Left colon (tissue), 2 donors: Measurements from ENCODE around the gene SOD1. TPM values are rescaled to one million over a fixed set of nuclear protein-coding genes. Genes with fewer than 3 reads are reported as not detected.
"Not testable (repeated sequence)": the region's sequence is repeated elsewhere in the genome, so short reads cannot be mapped to it uniquely, and the experiment has no call there.

ENCODE experiments used
- ATAC-seq: fragments of 200-7000 bp; cut with Tn5 transposase; one replicate; pipeline ENCODE4 v1.9.1; 2020; ENCODE audit warnings: mild to moderate bottlenecking, moderate library complexity
- DNase-seq, 2 donors: peaks; one replicate each; pipeline ENCODE4 v3.0.0-alpha.2; 2020
- intact Hi-C, 2 donors: fragments of 100-400 bp; cut with DNase I in 1 of 2; cut with micrococcal nuclease in 1 of 2; formaldehyde crosslinking; loops; one replicate each; pipeline versions ENCODE4 v1.11.2 to v1.14.0; 2022; cut with DNase I, micrococcal nuclease
- long read RNA-seq: library from polyadenylated mRNA; unstranded; transcript quantifications from one replicate; pipeline ENCODE4 v2.0.0, GENCODE V29; 2021
- total RNA-seq, 2 donors: library from RNA; stranded (reverse); fragmentation: NEBNext Ultra II Directional; extraction: Animal tissue kit (Norgen Biotek cat#: 25700); gene quantifications; one replicate each; pipeline ENCODE4 v1.2.1, GENCODE V29; 2021
- donor health status: DM: no; HTN: no; CAD: no.
- donor health status: DM: yes; HTN: yes; CAD: no.

Gene SOD1
- 100 to 1,000 TPM; 274 to 339 TPM for total RNA-seq
- long read RNA-seq, transcript SOD1-201 (5 exons, 966 nt): major isoform, 175 of 192 reads
- long read RNA-seq, partial matches to known transcripts: 6 of 192 reads
- long read RNA-seq, other reads (novel, unspliced or antisense): 9 of 192 reads

DNA sequence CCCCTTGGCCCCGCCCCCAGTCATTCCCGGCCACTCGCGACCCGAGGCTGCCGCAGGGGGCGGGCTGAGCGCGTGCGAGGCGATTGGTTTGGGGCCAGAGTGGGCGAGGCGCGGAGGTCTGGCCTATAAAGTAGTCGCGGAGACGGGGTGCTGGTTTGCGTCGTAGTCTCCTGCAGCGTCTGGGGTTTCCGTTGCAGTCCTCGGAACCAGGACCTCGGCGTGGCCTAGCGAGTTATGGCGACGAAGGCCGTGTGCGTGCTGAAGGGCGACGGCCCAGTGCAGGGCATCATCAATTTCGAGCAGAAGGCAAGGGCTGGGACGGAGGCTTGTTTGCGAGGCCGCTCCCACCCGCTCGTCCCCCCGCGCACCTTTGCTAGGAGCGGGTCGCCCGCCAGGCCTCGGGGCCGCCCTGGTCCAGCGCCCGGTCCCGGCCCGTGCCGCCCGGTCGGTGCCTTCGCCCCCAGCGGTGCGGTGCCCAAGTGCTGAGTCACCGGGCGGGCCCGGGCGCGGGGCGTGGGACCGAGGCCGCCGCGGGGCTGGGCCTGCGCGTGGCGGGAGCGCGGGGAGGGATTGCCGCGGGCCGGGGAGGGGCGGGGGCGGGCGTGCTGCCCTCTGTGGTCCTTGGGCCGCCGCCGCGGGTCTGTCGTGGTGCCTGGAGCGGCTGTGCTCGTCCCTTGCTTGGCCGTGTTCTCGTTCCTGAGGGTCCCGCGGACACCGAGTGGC lies at the start of gene SOD1:
Gene SOD1, plus strand, starts transcription at position 158 of the 723 bp plus-strand sequence. Its CDS starts 77 bp downstream, at position 235.
- peak; percentile 84 for ATAC-seq
- intact Hi-C loops: no loop called here
- peak; percentile 96 to 97 for DNase-seq

DNA sequence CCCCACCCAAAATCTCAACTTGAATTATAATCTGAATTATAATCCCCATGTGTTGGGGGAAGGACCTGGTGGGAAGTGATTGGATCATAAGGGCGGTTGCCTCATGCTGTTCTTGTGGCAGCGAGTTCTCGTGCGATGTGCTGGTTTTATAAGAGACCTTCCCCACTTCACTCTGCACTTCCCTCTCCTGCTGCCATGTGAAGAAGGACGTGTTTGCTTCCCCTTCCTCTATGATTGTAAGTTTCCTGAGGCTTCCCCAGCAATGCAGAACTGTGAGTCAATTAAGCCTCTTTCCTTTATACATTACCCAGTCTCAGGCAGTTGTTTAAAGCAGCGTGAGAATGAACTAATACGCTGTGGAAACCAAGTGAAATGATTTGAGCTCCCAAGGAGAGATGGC lies 48.0 kb upstream of the SOD1 start:
- intact Hi-C loops: no loop called here
- DNase-seq (no peak), ATAC-seq (no peak)

- no peak for ATAC-seq
- intact Hi-C loops: no loop called here
These were observed 46.4 kb upstream of the SOD1 start for GRCh38 chr21:31612894-31613785.

GRCh38 chr21:31614705-31615104 lies 44.8 kb upstream of the SOD1 start:
- DNase-seq (no peak), ATAC-seq (no peak)
- intact Hi-C loops: no loop called here

More at GRCh38 chr21:31612894-31613785, 46.4 kb upstream of the SOD1 start:
- DNase-seq: peak in 1 of 2 donors; percentile 9

GRCh38 chr21:31616216-31616615 lies 43.3 kb upstream of the SOD1 start:
- intact Hi-C loops: no loop called here
- ATAC-seq: no peak

GRCh38 chr21:31618696-31619430 lies 40.6 kb upstream of the SOD1 start:
- intact Hi-C loops: no loop called here
- DNase-seq (no peak), ATAC-seq (no peak)

More at GRCh38 chr21:31616216-31616615, 43.3 kb upstream of the SOD1 start:
- no peak for DNase-seq

DNA sequence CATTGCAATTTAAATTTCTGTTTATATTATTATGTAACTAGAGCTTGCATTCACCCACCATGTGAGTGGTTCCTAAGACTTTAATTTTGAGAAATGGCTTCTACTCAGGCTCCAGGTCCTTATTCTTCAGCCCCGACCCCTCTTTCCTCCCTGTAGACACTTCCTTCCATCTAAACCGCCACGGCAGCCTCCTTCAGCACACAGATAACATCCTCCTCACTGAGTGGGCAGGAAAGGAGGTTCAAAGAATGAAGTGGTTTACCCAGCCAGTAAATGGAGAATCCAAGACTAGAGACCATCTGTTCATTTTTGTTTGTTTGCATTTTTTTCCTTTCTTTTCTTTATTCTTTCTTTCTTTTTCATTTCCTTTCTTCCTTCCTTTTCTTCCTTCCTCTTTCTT lies 37.1 kb upstream of the SOD1 start:
- intact Hi-C loops: no loop called here
- DNase-seq (no peak), ATAC-seq (no peak)

DNA sequence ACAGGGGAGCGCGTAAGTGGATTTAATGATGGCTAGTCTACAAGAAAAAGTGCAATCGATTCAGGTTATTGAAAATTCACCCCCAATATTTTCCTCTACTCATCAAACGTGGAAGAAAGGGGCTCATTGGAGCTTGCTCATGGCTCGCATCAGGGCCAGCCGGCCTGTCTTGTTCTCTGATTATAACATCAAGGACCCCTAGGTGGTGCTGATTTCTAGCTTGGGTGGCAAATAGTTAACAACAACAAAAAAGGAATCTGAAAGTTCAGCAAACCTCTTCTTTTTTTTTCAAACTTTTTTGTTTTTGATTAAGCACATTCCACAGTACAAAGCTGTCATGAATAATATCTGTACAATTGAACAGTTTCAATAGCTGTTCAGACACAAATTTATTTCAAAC lies 35.8 kb upstream of the SOD1 start:
- DNase-seq (no peak), ATAC-seq (no peak)
- intact Hi-C loops: no loop called here

DNA sequence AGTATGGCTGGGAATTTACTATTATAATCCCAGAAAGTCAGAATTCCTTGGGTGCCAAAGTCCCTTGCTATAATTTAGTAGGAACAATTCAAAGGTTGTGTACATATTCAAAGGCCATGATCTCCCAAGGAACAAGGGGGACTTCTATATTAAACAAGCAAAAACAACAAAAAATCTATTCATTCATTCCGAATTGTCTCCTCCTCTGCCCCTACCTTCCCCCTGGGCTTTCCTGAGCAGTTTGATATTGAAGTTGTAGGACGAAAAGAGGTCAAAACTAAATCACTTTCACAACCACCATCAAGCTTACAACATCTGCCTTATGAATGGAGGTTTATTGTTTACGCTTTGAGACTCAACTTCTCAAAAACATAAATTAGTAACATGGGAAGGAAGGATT lies 35.3 kb upstream of the SOD1 start:
- ATAC-seq (no peak), DNase-seq (no peak)
- intact Hi-C loops: no loop called here

DNA sequence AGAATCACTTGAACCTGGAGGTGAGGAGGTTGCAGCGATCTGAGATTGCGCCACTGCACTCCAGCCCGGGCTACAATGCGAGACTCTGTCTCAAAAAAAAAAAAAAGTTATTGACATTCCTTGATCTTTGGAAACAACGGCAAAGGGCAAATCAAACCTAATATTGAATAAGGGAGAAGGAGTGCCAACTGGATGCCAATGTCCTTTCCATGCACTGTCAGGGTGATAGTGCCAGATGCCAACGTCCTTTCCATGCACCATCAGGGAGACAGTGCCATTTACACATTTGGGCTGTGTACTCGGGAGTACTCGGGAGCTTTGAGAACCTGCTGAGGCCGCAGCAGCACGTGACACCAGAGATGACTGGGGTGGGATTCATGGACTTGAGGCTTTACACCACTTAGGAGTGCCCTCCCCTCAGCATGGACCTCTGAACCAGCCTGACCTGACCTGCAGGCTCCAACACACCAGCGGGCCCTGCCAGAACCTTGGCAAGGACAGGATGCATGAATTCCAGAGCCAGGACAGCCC lies 34.5 kb upstream of the SOD1 start:
- intact Hi-C loops: no loop called here
- ATAC-seq (no peak), DNase-seq (no peak)

GRCh38 chr21:31629972-31630711 lies 29.4 kb upstream of the SOD1 start:
- intact Hi-C loops: no loop called here
- no peak for ATAC-seq
- DNase-seq: no peak

DNA sequence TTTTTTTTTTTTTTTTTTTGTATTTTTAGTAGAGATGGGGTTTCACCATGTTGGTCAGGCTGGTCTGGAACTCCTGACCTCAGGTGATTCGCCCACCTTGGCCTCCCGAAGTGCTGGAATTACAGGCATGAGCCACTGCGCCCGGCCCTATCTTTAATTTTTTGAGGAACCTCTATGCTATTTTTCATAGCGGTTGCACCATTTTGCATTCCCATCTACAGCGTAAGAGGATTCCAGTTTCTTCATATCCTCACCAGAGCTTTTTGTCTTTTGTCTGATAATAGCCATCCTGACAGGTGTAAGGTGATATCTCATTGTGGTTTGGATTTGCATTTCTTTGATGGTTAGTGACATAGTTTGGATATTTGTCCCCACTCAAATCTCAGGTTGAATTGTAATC lies 27.6 kb upstream of the SOD1 start:
- ATAC-seq, intact Hi-C loops, DNase-seq: not testable (repeated sequence)

DNA sequence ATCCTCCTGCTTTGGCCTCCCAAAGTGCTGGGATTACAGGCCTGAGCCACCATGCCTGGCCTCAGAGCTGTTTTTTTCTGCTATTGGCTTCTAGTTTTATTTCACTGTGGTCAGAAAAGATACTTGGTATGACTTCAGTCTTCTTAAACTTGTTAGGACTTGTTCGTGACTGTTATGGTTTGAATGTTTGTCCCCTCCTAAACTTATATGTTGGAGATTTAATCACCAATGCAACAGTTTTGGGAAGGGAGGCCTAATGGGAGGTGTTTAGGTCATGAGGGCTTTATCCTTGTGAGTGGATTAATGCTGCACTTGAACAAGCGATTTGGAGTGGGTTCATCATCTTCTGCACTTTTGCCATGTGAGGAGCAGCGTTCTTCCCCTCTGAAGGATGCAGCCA lies 24.5 kb upstream of the SOD1 start:
- intact Hi-C loops: no loop called here
- DNase-seq: no peak
- ATAC-seq: no peak

DNA sequence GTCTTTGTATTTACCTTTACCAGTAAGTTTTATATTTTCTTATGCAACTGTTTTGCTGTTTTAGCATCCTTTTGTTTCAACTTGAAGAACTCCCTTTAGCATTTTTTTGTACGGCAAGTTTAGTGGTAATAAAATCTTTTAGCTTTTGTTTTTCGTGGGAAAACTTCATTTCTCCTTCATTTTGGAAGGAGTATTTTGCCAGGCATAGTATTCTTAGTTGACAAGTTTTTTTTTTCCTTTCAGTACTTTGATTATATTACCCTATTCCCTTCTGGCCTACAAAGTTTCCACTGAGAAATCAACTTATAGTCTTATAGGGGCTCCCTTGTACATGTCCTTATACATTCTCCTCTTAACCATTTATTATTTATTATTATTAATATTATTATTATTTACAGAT lies 22.6 kb upstream of the SOD1 start:
- DNase-seq (no peak), ATAC-seq (no peak)
- intact Hi-C loops: no loop called here

DNA sequence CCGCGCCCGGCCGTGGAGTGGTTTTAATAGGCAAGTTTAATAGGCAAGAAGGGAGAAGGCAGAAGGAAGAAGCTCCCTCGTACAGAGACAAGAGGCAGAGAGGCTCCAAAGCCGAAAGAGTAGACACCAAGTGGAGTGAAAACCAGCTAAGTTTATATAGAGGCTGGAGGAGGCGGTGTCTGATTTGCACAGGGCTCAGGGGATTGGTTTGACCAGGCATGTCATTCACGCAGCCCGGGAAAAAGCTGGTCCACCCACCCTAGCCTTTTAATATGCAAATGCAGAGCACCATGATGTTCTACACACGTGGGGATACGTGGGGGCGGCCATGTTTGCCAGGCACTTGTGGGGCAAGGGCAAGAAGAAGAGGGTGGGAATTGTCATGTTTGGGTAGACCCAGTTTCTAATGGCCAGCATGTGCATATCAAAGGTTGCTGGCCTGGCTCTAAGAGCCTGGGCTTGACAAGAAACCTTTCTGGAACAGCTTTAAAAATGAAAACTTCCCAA lies 18.0 kb upstream of the SOD1 start:
- intact Hi-C loops: no loop called here
- ATAC-seq (no peak), DNase-seq (no peak)

- DNase-seq: peak in 1 of 2 donors; percentile 62
- intact Hi-C loops: no loop called here
- peak; percentile 96 for ATAC-seq
These were observed 14.8 kb upstream of the SOD1 start for GRCh38 chr21:31644643-31645042.

GRCh38 chr21:31647650-31648049 lies 11.8 kb upstream of the SOD1 start:
- DNase-seq (no peak), ATAC-seq (no peak)
- intact Hi-C loops: no loop called here

DNA sequence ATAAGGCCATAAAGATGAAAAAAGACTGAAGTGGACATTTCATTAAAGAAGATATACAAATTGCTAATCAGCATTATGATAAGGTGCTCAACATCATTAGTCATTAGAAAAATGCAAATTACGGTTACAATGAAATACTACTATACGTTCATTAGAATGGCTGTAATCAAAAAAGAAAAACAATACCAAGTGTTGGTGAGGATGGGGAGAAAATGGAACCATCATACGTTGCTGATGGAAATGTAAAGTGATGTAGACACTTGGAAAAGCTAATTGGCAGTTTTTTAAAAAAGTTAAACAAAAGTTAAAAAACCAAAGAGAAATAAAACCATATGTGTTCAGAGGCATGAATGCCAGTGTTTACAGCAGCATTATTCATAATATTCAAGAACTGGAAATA lies 8.6 kb upstream of the SOD1 start:
- DNase-seq: no peak
- no peak for ATAC-seq
- intact Hi-C loops: no loop called here
